GM19238 (cell line): ENCODE data around the gene PARD3B.

Source experiments
- DNase-seq: peaks from one replicate; pipeline ENCODE4 v3.0.0; 2011; ENCODE audit warnings: low spot score; ENCODE audit not compliant: insufficient read length

PARD3B gene

GRCh38 chr2:204892506-204893255, 347.4 kb downstream of the PARD3B start:
- DNase-seq: no peak

GRCh38 chr2:204896146-204896545, 350.9 kb downstream of the PARD3B start:
- DNase-seq: no peak

DNA sequence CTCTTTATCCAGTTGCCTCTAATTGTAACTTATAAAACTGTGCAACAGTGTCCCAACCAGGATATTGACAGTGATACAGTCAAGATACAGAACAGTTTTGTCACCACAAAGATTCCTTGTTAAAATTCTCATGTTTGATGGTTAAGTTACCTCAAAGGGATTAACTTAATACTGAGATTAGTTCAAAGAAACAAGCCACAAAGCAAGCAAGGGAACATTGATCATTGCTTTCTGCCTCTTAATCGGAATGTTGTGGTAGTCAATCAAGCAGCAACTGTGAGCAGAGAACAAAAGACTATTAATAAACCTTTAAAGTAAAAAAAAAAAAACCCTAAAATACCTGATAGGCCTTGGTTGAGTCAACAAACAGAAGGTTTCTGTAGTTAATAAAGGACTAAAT, 352.3 kb downstream of the PARD3B start:
- no peak for DNase-seq

DNA sequence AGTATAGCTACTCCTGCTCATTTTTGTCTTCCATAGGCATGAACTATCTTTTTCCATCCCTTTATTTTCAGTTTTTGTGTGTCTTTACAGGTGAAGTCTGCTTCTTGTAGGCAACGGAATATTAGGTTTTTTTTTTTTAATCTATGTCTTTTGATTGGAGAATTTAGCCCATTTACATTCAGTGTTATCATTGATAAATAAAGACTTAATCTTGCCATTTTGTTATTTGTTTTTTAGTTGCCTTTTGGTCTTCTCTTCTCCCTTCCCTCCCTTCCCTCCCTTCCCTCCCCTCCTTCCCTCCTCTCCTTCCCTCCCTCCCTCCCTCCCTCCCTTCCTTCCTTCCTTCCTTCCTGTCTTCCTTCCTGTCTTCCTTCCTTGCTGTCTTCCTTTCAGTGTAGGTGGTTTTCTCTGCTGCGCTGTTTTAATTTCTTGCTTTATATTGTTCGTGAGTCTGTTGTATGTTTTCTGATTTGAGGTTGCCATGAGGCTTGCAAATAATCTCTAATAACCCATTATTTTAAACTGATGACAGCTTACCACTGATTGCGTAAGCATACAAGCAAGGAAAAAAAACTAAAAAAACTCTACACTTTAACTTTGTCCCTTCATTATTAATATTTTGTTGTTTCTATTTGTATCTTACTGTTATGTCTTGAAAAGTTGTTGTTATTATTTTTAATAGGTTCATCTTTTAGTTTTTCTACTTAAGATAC, 353.8 kb downstream of the PARD3B start:
- no peak for DNase-seq

DNA sequence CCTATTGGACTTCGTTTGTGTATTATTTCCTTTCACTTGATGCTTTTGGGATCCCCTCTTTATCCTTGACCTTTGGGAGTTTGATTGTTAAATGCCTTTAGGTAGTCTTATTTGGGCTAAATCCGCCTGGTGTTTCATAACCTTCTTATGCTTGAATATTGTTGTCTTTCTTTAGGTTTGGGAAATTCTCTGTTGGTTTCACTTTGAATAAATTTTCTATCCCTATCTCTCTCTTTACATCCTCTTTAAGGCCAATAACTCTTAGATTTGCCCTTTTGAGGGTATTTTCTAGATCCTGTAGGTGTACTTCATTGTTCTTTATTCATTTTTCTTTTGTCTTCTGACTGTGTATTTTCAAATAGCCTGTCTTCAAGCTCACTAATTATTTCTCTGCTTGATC, 354.7 kb downstream of the PARD3B start:
- DNase-seq: no peak

- DNase-seq: no peak
These were observed 355.2 kb downstream of the PARD3B start for GRCh38 chr2:204900487-204900886.

- no peak for DNase-seq
These were observed 355.6 kb downstream of the PARD3B start for GRCh38 chr2:204900910-204901309.

DNA sequence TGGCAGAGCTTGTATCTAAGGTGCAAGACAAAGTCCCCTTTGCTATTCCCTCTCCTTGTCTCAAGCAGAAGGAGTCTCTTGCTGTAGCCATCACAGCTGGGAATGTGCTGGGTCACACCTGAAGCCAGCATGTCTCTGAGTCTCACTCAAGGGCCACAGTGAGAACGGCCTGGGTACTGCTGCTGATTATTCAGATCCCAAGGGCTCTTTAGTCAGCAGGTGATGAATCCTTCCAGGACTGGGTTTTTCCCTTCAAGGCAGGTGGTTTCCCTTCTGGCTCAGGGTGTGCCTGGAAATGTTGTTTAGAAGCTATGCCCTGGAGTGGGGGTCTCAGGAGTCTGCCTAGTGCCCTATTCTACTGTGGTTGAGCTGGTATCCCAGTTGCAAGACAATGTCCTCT, 356.3 kb downstream of the PARD3B start:
- DNase-seq: no peak

DNA sequence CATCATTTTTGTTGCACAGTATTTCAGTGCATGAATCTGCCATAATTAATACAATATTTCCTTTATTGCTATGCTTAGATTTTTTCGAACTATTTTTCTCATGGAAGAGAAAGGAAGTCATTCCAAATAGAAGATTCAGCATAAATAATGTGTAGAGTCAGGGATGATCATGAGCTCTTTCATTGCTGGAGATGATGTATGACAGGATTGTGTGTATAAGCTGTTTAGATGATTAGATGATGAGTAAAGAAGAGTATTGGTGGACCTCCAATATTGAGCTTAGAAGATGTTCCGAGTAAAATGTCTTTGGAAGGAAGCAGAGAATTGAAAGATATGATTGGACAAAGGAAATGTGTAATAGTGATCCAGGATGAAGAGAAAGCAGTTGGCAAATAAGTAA, 364.5 kb downstream of the PARD3B start:
- no peak for DNase-seq

- DNase-seq: no peak
These were observed 368.0 kb downstream of the PARD3B start for GRCh38 chr2:204913312-204913711.

DNA sequence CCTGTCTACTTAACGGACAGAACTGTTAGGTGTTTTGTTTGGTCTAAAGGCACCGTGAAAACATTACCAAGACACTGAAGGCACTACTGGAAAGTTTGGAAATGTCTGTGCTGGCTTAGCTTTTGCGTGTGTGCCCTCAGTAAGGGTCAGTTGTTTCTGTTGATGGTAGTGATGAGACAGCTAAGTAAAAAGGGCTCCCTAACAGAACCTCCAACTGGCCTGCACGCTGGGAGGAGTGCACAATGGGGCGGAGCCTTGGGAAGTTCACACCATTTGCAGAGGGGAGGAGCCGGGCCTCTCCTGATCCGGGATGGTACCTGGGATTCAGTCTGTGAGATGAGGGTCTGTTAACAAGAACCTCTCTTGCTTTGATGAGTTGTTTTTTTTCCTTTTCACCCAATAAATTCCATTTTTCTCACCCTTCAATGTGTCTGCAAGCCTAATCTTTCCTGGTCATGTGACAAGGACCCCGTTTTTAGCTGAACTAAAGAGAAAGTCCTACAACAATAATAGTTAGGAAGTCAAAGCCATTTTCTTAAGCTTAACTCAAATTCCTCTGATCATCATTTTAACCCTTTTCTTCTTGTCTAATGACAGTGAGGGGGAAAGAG, 368.7 kb downstream of the PARD3B start:
- DNase-seq: no peak

GRCh38 chr2:204914708-204915107, 369.4 kb downstream of the PARD3B start:
- DNase-seq: no peak

- no peak for DNase-seq
These were observed 371.9 kb downstream of the PARD3B start for GRCh38 chr2:204917089-204917701.

DNA sequence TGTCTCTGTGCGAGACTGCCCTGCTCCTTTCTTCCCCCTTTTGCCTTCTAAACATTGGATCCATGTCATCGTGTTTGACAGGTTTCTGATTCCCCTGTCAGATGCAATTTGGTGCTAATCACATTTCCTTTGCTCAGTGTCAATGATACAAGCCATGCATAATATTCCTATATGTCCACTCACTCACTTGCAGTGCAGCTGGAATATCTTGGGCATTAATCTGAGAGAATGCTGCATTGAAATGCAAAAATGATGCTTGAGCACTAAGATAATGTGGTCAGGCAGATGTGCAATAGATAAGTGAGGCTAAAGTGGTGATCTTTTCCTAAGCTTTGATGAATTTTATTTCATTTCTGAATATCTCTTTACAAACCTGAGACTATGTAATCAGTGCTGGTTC, 375.5 kb downstream of the PARD3B start:
- no peak for DNase-seq

DNA sequence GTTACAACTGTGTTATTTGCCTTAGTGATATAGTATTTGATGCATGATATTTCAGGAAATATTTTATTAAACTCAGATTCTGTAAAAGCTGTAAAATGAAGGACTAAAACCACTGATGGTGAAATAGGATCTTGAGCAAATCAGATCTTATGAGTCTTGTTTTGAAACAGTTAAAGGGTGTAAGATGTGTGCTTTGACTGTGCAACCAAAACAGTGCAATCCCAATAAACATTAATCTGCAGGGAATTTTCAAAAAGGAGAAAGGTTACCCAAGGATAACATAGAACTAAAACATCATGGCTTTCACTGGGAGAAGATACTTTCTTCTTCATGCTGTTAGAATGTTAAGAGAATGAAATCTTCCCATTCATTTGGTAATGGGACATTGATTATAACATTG, 378.7 kb downstream of the PARD3B start:
- no peak for DNase-seq

DNA sequence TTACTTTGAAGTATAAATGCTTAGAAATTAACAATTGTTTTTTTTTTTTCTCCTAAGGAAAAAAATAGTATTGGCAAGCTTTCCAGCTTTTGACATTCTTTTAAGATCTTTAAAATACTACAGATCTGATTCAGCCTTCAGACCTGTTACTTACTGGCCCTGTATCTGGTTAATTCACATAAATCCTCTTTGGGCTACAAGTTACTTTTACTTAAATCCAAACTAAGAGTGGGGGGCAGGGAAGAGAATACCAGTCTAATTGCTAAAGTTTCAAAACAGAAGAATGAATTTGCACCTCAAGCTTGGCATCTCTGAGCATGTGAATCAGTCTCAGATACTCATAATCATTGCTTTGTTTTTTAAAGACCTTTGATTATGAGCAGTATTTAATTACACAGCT, 386.3 kb downstream of the PARD3B start:
- no peak for DNase-seq

DNA sequence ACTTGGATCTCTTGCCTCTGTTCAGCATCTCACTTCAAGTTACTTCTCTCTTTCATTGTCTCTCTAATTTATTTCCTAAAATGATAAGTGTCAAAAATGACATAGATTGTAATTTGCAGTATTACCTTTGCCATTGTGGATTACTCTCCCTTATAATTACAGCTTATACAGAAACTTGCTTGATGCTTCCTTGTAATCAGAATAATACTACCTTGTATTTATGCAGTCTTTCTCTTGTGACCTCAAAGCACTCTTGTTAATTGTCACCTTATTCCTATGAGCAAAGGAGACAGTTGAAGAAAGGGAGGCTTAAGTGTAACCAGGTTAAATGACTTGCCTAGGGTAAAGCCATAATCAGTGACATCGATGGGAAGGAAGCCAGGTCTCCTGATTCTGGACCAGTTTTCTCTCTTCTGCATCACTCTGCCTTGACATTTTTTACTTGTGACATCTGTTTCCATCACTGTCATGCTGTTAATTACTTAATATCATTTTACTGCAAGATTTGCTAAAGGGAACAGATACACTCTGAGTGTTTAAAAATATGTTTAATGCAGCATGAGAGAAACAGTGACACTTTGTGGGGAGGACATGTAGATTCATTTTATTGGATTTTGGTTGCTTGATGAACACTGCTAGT, 388.6 kb downstream of the PARD3B start:
- no peak for DNase-seq

DNA sequence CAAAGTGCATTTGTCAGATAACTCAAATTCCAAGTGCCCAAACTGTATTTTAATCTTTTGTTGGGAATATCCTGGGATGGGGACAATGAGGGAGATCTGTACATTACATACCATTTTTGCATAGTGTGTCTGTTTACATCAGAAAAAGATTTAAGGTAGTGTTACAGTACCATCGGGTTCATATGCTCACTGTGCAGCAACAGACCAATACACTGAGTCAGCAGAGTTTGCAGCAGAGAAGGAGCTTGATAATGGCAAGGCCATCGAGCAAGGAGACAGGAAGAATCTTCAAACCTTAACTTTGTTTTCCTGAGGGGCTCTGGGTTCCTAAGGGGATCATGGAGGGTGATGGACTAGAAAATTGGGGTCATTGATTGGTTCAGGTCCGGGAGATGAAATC, 399.7 kb downstream of the PARD3B start:
- DNase-seq: no peak

DNA sequence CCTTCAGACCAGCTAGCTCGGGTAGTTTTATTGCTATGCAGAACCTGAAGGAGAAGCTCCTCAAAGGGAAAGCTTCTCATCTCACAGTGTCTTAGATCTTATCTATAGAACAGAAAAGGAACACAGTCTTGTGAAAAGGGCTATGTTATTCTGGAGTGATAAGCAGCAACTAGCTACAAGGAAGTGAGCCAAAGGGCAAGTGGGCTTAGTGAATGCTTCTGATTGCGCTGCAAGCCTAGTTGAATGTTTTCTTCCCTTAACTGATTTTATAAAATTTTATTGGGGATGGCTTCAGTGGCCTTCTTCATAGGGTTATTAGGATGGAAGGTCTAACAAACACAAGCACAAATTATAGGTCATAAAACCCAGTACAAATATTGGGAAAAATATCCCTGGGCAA, 400.1 kb downstream of the PARD3B start:
- DNase-seq: no peak

DNA sequence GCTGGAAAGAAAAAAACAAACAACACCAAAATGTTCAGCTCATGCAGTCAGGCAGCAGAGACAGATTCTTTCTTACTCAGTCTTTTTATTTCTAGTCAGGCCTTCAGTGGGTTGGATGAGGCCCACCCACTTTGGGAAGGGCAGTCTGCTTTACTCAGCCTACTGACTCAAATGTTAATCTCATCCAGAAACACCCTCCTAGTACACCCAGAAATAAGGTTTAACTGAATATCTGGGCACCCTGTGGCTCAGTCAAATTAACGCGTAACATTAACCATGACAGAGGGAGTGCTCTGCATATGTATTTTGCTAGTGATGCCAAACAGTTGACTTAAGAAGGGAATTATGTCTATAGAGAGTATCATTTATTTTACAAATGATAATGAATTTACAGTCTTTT, 401.6 kb downstream of the PARD3B start:
- no peak for DNase-seq

GRCh38 chr2:204947405-204947804, 402.1 kb downstream of the PARD3B start:
- no peak for DNase-seq
